ENCODE measurements around the gene HMGB2. TPM values are rescaled to one million over a fixed set of nuclear protein-coding genes. Genes with fewer than 3 reads are reported as not detected.

The HMGB2 gene
- total RNA-seq, 1 donor from 2014 or later, result 29.9 TPM

GRCh38 chr4:173371292-173372192, 37.4 kb upstream of the HMGB2 start:
- Histone ChIP-seq H3K36me3 (ENCODE audit: control insufficient read depth, insufficient read depth, low read length) (no peaks in the 10 kb centered on the region), H3K4me3 (ENCODE audit: low read depth, low read length) (peak overlapping the region; percentile 91), H3K27me3 (ENCODE audit: control insufficient read depth, insufficient read depth, low read length) (no peaks in the 10 kb centered on the region)
- no peak for TF ChIP-seq CTCF (IDR thresholded peaks at IDR 0.05; ENCODE audit: insufficient read depth, low read length, poor library complexity, severe bottlenecking)
- no peak for DNase-seq (ENCODE audit: low read depth)

- H3K36me3 ChIP-seq (ENCODE audit: control insufficient read depth, insufficient read depth, low read length), result no peaks in the 10 kb centered on the region
- H3K4me3 ChIP-seq (ENCODE audit: low read depth, low read length), result peak within 1 kb of the TSS; percentile 91
- no peak for TF ChIP-seq CTCF (IDR thresholded peaks at IDR 0.05; ENCODE audit: insufficient read depth, low read length, poor library complexity, severe bottlenecking)
- H3K27me3 ChIP-seq (ENCODE audit: control insufficient read depth, insufficient read depth, low read length), result no peaks in the 10 kb centered on the region
- DNase-seq (ENCODE audit: low read depth), result peak; percentile 85
Measured at GRCh38 chr4:173370477-173371291, 36.5 kb upstream of the HMGB2 start, which contains the start of gene SAP30. TSS of gene SAP30 (plus strand) at chr4:173370954. CDS start at chr4:173371183, 229 bp downstream.

GRCh38 chr4:173370130-173370476, 35.9 kb upstream of the HMGB2 start:
- DNase-seq (ENCODE audit: low read depth), result no peak
- TF ChIP-seq CTCF (IDR thresholded peaks at IDR 0.05; ENCODE audit: insufficient read depth, low read length, poor library complexity, severe bottlenecking), result no peak
- Histone ChIP-seq H3K4me3 (ENCODE audit: low read depth, low read length) (peak overlapping the region; percentile 60), H3K27me3 (ENCODE audit: control insufficient read depth, insufficient read depth, low read length) (no peaks in the 10 kb centered on the region), H3K36me3 (ENCODE audit: control insufficient read depth, insufficient read depth, low read length) (no peaks in the 10 kb centered on the region)

- DNase-seq (ENCODE audit: low read depth), result no peak
- H3K4me3 ChIP-seq (ENCODE audit: low read depth, low read length), result no peak overlapping the region
- TF ChIP-seq CTCF (IDR thresholded peaks at IDR 0.05; ENCODE audit: insufficient read depth, low read length, poor library complexity, severe bottlenecking), result no peak
- no peaks in the 10 kb centered on the region for H3K36me3 ChIP-seq (ENCODE audit: control insufficient read depth, insufficient read depth, low read length)
- no peaks in the 10 kb centered on the region for H3K27me3 ChIP-seq (ENCODE audit: control insufficient read depth, insufficient read depth, low read length)
Measured at GRCh38 chr4:173367946-173368345, 33.8 kb upstream of the HMGB2 start.

GRCh38 chr4:173367285-173367684, 33.1 kb upstream of the HMGB2 start:
- DNase-seq (ENCODE audit: low read depth), result no peak
- TF ChIP-seq CTCF (IDR thresholded peaks at IDR 0.05; ENCODE audit: insufficient read depth, low read length, poor library complexity, severe bottlenecking), result no peak
- no peak overlapping the region for H3K4me3 ChIP-seq (ENCODE audit: low read depth, low read length)
- no peaks in the 10 kb centered on the region for H3K27me3 ChIP-seq (ENCODE audit: control insufficient read depth, insufficient read depth, low read length)
- no peaks in the 10 kb centered on the region for H3K36me3 ChIP-seq (ENCODE audit: control insufficient read depth, insufficient read depth, low read length)
